Activated T-cell treated with anti-CD3 and anti-CD28 coated beads, Interleukin-2, amount 50 U/mL, for 48 hours (primary cell): Measurements from ENCODE around the gene ADGRD1.

Source experiments
- DNase-seq, 2 experiments: peaks; one replicate each; pipeline ENCODE4 v3.0.0-alpha.2; 2020

Gene ADGRD1

DNA sequence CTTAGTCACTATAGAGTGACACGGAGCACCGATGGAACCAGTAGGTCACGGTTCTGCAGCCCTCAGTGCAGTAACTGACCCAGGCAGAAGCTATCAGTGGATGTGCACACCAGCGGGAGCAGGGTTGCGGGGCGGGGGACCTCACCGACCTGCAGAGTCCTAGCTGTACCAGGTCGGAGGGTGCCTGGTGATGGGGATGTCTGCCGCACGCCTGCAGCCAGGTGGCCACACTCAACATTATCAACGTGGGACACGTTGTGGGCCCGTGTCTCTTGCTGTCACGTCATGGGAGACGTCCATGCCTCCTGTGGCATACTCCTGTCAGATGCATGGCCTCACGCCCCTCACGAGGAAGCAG, 55.2 kb downstream of the ADGRD1 start:
- DNase-seq = no peak

DNA sequence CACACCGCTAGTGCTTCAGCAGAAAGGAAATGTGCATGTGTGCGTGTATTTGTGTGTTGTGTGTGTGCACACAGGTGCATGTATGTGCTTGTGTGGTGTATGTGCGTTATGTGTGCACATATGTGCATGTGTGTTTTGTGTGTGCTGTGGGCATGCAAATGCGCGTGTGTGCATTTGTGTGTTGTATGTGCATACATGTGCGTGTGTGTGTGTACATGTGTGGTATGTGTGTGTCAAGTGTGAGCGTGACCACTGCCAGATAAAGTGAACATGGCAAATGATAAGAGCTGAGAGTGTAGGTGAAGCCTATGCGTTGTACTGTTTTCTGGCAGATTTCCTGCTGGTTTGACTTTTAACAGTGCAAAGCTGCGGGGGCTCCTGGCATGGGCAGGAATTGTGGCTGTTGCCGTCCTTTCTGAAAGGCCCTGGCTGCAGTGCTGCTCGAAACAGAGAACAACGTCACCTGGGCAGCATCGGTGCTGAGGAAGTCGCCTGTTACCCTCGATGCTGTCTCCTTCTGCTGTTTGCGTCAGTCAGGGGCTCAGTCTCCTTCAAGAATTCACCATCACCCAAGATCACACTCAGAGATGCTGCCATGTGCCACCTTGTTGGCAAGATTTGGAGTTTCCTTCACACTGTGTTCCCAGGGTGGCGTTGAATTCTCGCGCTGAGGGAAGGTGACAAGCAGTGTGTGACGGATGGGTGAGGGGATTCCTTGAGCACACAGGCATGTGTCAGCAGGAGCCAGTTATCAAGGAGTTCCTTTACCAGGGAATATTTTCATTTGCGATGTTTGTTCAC, 56.1 kb downstream of the ADGRD1 start:
- DNase-seq = no peak

DNA sequence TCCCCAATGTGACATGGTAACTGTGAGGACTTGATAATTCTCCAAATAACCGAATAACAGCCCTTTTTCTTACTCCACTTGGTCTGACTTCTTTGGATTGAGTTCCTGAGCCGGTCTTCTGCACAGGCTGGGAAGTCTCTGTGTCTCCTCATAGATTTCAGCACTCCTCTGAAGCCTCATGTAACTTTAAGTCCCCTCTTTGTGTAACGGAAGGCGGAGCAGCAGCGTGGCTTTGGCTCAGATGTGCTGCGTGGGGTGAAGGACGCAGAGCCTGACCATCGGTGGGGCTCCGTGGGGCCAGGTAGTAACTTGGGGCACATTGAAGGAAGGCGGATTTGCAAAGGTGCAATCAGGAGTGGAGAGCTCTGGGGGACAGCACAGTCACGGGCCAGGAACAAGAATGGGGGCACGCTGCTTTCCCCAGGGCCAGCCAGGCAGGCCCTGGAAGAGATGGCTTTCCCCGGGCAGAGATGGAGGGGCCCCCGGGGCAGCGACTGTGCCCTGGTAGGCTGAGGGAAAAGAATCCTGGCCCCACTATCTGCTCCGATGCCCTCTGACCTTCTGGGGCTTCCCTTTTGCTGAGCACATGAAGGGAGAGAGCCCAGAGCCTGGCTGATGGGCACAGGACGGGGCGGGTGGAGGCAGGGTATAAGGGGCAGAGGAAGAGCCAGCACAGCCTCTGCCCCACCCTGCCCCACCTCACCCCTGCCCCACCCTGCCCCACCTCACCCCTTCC, 56.9 kb downstream of the ADGRD1 start:
- no peak for DNase-seq

DNA sequence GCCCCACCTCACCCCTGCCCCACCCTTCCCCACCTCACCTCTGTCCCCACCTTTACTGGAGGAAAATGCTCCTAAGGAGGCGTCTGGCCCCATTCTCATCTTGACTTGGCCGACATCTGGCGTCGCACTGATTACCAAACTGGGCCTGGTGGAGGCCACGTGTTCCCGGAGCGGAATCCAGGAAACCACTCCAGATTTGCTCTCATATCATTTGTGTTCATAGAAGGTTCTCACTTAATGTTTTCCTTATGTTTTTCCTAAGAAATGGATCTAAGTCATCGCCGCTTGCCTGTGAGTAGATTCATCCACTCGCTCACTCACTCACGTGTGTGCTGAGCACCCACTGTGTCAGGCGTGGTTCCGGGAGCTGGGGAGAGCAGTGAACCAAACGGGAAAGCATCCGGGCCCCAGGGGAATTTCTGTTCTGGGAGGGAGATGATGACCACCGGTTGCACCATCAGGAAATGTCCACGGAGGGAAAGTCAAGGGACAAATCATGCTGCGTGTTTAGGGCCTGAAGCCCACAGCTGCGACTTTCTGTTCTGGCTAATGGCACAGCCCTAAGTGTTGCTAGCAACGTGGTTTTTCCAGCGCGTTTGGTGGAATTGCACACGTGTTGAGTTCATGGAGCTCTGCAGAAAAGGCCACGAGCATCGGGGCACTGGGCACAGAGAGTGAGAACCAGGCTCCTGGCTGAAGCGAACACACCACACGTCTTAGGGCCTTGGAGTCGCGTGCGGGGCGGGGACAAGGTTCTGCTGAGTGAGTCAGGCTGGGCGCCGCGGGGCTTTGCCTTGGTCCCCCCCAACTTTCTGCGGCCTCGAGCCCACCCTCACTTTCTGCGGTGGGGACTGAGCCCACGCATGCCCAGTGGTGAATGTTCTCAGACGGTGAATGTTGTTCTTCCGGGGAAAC, 57.7 kb downstream of the ADGRD1 start:
- DNase-seq = no peak

DNA sequence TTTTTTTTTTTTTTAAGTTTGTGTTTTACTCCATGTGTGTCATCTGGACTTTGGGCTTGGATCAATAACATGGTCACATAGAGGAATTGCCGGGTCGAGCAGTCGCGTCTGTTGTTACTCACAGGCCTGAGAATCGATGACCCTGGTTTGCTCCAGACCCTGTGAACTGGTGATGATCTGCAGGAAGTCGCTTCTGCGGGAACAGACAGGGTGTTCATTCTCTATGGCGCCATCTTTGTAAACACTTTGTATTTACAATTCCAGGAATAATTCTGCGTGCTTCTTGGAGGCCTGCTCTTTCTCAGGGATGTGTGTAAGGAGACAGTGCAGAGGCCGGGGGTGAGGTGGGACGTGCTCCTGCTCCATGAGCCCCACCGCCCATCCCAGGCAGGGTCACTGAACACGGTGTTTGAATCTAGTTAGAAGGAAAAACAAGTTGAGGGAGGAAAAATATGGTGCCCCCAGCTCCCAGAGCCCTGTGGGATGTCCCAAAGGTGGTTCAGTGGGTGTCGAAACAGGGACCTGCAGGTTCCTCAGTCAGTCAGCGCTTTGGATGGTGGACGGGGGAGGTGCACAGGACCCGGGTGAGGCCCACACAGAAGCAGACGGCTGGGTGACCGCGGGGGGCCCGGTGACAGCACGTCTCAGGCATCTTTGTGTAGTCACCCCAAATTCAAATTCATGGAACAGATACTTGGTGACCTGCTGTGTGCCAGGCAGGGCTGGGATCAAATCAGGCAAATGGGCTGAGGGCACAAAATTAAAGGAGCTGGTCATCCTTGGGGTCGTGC, 58.8 kb downstream of the ADGRD1 start:
- DNase-seq = no peak

DNA sequence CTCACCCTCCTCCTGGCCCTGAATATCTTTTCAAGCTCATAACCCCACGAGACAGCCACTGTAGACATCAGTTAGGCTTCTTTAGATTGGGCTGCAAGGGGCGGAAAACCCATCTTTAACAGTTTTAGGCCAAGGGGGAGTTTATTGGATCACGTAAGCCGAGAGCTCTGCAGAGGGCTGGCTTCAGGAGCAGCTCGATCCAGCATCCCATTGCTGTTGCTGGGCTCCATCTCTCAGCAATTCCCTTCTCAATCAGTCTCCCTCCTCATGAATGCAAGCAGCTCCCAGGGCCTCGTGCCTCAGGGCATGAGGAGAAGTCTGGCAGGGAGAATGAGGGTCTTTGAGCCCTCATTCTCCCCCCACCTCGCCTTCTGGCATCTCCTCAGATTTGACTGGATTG, 59.4 kb downstream of the ADGRD1 start:
- DNase-seq = no peak

DNA sequence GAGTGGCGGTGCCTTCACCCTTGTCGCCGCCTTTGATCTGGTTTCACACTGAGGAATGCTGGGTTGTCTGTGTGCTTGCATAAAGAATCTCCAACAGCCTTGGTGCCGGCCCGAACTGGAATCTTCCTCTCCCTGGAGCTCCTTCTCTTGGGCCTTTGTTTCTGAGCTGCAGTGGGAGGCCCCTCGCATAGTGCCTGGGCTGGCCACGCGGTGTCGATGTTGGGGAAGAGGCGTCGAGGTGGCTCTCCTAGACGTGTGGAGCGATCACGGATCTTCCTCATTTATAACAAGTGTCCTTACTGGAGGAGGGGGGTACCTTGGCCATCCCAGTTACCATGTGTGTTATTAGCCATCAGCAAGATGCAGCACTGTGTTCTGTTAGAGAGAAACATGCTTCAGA, 60.6 kb downstream of the ADGRD1 start:
- no peak for DNase-seq

DNA sequence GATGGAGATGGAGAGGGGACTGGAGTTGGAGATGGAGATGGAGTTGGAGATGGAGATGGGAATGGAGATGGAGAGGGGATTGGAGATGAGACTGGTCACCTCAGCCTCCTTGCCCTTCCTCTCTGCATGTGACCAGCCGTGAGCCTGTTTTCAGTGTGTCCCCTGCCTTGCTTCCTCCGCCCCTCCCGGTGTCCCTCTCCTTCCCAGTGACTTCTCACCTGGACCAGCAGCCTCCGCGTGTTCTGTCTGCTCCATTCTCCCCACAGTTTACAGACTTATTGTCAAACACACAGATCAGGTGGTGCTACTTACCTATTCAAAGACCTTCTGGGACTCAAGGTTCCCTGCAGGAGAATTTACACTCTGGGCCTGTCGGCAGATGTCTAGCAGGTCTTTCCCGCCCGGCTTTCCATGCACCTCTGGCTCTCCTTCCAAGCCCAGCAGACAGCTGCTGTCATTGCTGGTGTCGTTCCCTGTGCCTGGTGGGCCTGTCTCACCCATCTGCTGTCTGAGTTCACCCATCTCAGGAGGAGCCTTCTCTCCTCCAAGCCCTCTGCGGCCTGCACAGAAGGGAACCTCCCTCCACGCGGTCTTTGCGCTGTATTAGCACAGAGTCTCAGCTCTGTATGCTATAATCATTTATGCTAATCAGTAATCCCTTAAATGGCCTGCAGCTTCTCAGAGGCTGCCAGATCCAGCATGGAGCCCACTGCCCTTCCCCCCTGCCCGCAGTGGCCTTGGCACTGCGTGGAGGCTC, 62.1 kb downstream of the ADGRD1 start:
- DNase-seq = no peak

DNA sequence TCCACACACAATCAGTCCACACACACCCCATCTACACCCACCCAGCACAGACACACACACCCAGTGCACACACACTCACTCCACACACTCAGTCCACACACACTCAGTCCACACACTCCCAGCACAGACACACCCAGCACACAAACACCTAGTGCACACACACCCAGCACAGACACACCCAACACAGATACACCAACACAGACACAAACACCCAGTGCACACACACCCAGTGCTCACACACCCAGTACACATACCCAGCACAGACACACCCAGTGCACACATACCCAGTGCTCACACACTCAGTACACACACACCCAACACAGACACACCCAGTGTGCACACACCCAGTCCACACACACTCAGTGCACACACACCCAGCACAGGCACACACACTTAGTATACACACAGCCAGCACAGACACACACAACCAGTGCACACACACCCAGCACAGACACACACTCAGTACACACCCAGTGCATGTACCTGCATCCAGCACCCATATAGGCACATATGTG, 63.8 kb downstream of the ADGRD1 start:
- no peak for DNase-seq

DNA sequence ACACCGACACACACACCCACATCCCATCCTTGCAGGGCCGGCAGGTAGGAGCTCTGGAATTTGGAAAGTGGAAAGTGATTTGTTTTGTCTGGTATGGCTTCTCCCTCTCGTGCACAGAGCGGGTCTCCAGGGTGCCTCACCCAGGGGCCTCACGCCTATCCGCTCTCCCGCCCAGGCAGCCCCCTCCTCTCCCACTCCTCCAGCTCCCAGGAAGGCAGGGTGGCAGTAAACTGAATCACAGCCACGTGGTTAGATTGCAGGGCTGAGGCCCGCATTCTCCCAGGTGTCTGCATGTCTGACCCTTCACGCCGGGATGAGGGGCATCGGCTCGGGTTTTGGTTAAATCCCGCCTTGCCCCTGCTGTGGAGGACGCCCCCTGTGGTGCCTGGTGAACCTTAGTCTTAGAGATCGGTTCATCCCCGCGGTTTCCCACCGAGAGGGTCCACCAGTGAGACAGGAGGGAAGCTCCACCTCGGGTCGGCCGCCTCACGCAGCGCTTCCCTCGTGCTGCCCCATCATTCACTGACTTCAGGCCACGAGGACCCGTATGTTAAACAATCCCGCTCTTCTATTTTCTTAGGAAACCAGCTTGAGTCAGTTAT, 64.4 kb downstream of the ADGRD1 start:
- DNase-seq = no peak

DNA sequence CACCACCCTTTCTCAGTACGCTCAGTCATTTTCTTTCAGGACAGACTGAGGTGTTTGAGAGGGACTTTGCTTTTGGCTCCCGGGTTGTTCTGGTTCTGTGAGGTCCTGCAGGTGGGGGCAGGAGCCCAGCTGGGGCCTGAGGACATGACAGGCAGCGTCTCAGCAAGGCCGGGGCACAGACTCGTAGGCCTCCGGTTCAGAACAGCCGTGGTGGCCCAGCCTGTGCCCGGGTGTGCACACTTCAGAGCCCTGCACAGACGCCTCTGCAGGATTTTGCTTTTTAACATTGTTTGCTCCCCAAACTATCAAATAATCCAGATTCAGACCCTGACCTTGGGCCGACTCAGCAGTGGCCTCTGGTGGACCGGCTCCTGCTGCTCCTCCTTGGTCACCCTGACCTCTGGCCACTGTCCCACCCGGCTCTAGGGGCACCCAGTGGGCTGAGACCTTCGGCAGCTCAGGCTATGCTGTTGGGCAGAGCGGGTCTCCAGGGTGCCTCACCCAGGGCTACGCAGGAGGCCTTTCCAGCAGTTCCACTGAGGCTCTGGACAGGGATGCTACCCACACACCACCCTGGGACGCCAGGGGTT, 65.2 kb downstream of the ADGRD1 start:
- no peak for DNase-seq

DNA sequence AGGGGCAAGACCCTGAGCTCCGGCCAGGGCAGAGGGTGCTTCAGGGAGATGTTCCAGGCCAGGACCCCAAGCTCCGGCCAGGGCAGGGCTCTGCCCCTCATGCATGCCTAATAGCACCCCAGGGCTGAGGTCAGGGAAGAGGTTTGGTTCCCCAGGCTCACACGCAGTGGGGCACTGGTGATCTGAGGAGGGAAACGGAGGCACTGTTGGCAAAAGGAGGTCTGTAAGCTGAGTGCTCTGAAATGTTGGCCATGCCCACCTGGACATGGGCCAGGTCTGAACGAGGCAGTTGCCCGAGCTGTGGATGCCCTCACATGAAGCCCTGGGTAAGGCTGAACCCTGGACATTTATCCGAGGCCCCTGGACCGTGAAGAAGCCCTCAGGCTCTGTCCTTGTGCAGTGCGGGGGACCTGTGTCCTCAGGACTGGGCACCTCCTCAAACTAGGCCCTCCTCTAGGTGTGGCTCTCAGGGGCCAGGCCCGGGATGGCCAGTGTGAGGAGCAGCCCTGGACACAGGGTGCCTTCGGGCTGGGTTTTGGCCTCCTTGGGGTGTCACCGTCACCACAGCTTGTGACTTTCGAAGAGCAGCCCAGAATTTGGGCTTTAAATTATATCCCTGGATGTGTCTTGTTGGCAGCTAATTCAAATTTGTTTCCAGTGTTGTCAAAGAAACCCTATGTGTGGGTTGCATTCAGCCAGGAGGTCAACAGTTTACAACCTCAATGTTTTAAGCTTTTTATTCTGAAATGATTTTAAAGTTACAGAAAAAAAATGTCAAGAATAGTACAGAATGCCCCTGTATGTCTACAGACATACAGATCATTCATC, 66.8 kb downstream of the ADGRD1 start:
- DNase-seq = no peak

DNA sequence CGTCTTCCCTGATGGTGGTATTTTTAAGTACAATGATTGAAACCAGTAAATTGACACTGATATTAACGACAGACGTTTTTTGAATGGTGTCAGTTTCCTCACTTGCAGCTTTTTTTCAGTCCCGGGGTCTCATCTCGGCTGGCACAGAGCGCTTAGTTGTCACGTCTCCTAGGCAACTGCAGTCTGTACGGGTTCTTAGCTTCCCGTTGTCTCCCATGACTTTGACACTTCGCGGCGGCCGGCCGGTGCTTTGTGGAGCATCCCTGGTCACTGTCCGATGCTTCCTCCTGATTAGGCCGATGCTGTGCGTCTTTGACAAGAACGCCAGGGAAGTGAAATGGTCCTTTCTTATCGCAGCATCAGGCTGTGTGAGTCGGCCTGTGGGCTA, 67.4 kb downstream of the ADGRD1 start:
- no peak for DNase-seq

DNA sequence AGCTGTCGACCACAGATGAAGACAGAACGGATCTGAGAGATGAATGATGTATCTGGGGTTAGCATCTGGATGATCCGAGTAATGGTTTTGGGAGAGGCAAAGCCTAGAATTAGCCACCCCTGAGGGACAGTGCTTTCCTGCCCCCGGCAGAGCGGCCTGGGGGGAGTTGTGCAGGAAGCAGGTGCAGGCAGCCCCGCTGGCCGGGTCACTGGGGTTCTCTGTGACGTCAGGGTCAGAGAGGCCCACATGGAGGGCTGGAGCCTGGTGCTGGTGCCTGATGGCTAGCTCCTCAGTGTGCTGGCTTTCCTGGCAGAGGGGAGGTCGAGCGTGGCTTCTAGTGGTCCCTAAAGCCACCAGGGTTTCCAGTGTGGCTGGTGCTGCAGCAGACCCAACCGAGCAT, 70.3 kb downstream of the ADGRD1 start:
- no peak for DNase-seq

DNA sequence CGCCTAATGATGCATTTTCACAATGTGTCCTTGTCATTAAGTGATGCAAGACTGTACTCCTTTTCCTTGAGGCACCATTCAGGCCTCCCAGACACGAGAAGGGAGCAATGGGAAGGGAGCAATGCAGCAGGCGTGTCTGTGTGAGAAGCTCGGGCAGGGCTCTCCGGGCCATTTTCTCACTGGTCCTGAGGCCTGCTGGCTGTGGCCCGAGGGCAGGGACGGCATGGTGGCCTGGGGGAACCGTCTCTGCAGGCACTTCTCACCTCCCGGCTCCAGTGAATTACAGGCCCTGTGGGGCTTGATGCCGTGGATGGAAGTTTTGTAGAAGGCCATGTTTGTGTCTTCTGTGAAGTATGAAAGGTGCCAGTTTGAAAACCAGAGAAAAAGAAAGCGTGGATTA, 71.0 kb downstream of the ADGRD1 start:
- no peak for DNase-seq

DNA sequence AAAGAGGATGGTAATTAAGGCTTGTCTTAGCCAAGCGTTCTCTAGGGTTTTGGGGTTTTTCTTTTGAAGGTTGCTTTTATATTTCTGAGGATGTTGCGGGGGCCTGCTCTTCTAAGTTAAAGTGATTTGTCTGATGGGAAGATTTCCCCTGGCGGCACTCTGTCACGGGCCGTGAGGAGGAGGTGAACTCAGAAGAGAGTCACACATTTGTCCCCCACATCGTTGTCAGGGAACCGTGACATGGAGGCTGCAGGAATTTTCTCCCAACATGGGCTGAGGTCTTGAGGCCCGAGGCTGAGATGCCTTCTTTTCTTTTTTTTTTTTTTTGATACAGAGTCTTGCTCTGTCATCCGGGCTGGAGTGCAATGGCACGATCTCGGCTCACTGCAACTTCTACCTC, 71.5 kb downstream of the ADGRD1 start:
- DNase-seq = no peak

DNA sequence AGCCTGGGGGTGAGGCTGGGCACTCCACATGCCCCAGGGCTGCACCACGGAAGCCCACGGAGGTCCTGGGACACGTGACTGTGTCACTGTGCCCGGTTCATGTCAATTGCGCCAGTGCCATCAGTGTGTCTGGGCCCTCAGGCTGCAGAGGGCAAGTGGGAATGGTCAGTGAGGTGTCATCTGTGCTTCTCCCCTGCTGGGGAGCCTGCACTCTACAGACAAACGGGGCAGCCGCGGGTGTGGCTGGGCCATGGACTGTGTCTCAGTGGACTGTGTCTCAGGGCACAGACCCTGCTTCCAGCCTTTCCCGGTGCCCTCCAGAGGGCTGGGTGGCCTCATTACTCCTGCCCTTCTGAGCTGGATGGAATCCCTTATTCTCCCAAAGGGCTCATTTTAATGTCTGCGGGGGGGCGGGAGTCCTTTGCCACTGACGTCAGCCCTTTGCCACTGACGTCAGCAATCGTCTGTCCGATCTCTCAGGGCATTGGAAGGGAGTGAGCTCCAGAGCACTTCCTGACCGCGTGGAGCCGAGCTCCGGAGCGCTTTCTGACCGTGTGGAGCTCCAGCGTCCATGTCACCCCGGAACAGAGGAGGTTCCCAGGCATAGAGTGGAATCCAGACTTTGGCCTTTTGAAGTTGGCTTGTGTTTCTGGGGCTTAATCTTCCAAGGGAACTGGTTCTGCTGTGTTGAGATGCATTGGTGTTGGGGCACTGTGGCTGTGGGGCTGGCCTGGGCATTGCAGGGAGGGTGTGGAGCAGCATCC, 72.4 kb downstream of the ADGRD1 start:
- no peak for DNase-seq

DNA sequence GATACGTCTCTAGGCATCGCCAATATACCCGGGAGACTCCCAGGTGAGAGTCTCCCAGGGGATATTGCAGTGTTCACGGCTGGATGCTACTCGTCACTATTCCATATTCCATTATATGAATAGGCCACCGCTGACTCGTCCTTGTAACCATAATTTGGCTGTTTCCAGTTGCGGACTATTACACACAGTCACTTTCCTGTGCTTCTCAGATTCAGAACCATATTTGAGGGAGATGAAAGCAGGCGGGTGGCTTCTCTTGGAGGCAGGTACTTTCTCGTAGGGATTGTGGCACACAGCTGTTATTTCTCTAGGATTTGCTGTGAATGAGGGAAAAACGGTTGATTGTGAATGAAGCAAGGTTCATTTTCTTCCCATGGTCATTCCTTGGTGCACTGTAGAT, 73.0 kb downstream of the ADGRD1 start:
- DNase-seq = no peak

DNA sequence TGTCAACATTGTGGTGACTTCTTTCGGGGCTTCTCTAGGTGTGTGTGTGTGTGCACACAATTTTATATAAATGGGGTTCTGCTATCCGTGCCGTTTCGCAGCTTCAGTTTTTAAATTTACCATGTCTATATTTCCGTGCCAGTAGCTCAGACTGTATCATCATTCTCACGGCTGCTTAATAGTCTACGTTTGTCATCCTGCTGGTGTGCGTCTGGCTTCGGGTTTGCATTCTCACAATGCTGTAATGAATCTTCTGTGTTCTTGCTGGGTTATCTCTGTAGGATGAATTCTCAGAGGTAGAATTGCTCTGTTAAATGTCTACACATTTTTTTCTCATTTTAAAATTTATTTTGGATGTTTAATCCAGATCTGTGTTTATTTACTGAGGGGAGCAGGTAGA, 73.6 kb downstream of the ADGRD1 start:
- DNase-seq = no peak
